A673 (cell line): ENCODE results near the gene SCGB1C1. TPM values are rescaled to one million over a fixed set of nuclear protein-coding genes. Genes with fewer than 3 reads are reported as not detected.
"Not testable (repeated sequence)": the region's sequence is repeated elsewhere in the genome, so short reads cannot be mapped to it uniquely, and the experiment has no call there.

Source experiments
- BruUV-seq: library from RNA; stranded (reverse); fragments of 400-500 nt; replicated peaks from 2 replicates; lab custom pipeline; 2021; lab: Mats Ljungman, UMichigan
- CTCF ChIA-PET: fragments of 300-600 bp; sonication (Branson Sonifier 250); formaldehyde crosslinking; loops from one replicate; lab custom pipeline; 2022; ENCODE audit warnings: antibody characterized with exemption; lab: Charles Lee
- POLR2A ChIA-PET: fragments of 300-600 bp; sonication (Branson Sonifier 250); formaldehyde crosslinking; loops from one replicate; lab custom pipeline; 2022; ENCODE audit warnings: antibody characterized with exemption; ENCODE audit not compliant: low non-redundant PET; lab: Charles Lee
- DNase-seq: peaks from one replicate; pipeline ENCODE4 v3.0.0-alpha.2; 2015; ENCODE audit warnings: low spot score
- H3K27ac ChIP-seq: fragments of 200-600 bp; sonication (generic); 2 replicates; pipeline ENCODE4 v1.5.1; 2016; ENCODE audit warnings: mixed run types, low read depth, mild to moderate bottlenecking, mixed read lengths, antibody characterized with exemption, low read length; ENCODE audit not compliant: poor library complexity, severe bottlenecking
- H3K27me3 ChIP-seq: fragments of 200-600 bp; sonication (generic); replicated peaks from 2 replicates; pipeline ENCODE4 v1.6.1; 2017; ENCODE audit warnings: mixed run types, low read depth, mild to moderate bottlenecking, mixed read lengths, antibody characterized with exemption, low read length; ENCODE audit not compliant: insufficient read depth, poor library complexity
- H3K36me3 ChIP-seq: fragments of 200-600 bp; sonication (generic); 2 replicates; pipeline ENCODE4 v1.6.1; 2016; ENCODE audit warnings: mixed run types, mild to moderate bottlenecking, mixed read lengths, antibody characterized with exemption, low read length; ENCODE audit not compliant: insufficient read depth, poor library complexity, severe bottlenecking
- H3K4me1 ChIP-seq: fragments of 200-600 bp; sonication (generic); 2 replicates; pipeline ENCODE4 v1.6.1; 2017; ENCODE audit warnings: mixed run types, mild to moderate bottlenecking, mixed read lengths, antibody characterized with exemption, low read length; ENCODE audit not compliant: insufficient read depth, poor library complexity, severe bottlenecking
- H3K4me3 ChIP-seq: fragments of 200-600 bp; sonication (generic); 2 replicates; pipeline ENCODE4 v1.5.1; 2016; ENCODE audit warnings: low read depth, mixed run types, mild to moderate bottlenecking, mixed read lengths, low read length; ENCODE audit not compliant: poor library complexity, severe bottlenecking
- H3K9me3 ChIP-seq: fragments of 200-600 bp; sonication (generic); 2 replicates; pipeline ENCODE4 v1.6.1; 2016; ENCODE audit warnings: mixed run types, low read depth, mild to moderate bottlenecking, mixed read lengths, antibody characterized with exemption, low read length; ENCODE audit not compliant: poor library complexity, severe bottlenecking
- CTCF ChIP-seq: fragments of 300-800, 200-600 bp; sonication (generic); conservative IDR thresholded peaks from 2 replicates; pipeline ENCODE4 v1.5.1; 2017; ENCODE audit warnings: low read depth, mild to moderate bottlenecking, antibody characterized with exemption, low read length, moderate library complexity, mixed read lengths
- EZH2 ChIP-seq: fragments of 200-600 bp; sonication (generic); IDR thresholded peaks from 2 replicates; pipeline ENCODE4 v1.6.1; 2017; ENCODE audit warnings: borderline replicate concordance, low read depth, mild to moderate bottlenecking, mixed read lengths, antibody characterized with exemption, low read length; ENCODE audit not compliant: poor library complexity, severe bottlenecking
- intact Hi-C: fragments of 100-400 bp; cut with micrococcal nuclease; formaldehyde crosslinking; loops from one replicate; pipeline ENCODE4 v1.10.0; 2022; ENCODE audit not compliant: unreplicated experiment
- total RNA-seq: library from RNA; stranded (reverse); gene quantifications from 2 replicates; pipeline ENCODE4 v1.2.3, GENCODE V29; 2021

SCGB1C1 gene
- total RNA-seq, 1 experiment from 2014 or later = not detected

DNA sequence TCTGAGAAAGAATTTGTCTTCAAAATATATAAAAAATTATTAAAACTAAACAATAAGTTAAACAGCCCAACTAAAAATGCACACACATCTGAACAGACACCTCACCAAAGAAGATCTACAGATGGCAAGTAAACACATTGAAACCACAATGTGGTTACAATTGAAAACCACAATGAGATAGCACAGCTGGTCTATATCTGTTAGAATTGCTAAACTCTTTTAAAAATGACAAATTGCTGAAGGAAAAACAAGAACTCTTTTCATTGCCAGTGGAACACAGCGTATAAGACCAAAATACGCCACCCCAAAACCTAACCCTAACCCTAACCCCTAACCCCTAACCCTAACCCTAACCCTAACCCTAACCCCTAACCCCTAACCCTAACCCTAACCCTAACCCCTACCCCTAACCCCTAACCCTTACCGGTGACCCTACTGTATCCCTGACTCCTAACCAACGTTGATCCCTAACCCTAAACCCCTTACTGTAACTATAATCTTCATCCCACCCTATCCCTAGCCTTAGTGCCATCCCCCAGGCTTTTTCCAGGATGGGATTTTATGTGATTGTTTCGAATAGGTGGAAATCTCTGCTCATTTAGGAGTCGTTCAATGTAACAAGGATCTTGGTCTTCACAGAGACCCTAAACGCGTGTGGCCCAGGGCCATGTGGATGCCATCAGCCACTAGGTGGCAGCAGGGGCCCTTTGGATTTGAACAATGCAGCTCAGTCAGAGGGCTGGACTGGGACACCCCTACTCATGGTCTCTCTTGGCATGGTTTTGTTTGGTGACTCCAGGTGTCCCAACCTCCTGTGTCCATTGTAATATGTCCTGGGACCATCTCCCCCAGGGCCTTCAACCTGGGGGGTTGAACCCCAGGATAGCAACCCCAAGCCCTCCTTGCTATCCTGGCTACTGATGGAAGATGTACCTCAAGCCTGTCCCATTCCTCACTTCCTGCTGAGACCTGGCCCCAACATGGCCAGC is 1.1 kb upstream of the SCGB1C1 start:
- DNase-seq, H3K4me1 ChIP-seq, CTCF ChIA-PET, H3K36me3 ChIP-seq, POLR2A ChIA-PET, H3K9me3 ChIP-seq, H3K4me3 ChIP-seq, H3K27ac ChIP-seq, BruUV-seq, H3K27me3 ChIP-seq, intact Hi-C loops: not testable (repeated sequence)
- 0 out of 2 replicates have a peak, but pooled peaks have one; percentile 26 for TF ChIP-seq CTCF

DNA sequence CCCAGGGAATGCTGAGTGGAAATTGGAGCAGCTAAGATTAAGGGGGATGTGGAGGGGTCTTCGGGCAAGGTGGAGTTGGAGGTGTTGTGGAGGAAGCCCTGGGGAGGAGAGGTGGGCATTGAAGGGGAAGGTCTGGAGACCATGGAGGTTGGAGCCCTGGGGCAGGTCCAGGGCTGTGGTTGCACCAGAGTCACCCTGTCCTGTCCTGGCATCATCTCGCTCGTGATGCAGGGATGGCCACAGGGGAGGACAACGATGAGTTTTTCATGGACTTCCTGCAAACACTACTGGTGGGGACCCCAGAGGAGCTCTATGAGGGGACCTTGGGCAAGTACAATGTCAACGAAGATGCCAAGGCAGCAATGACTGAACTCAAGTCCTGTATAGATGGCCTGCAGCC is 603 bp downstream of the SCGB1C1 start:
- H3K27me3 ChIP-seq, H3K27ac ChIP-seq, H3K36me3 ChIP-seq, intact Hi-C loops, BruUV-seq, DNase-seq, H3K4me1 ChIP-seq, CTCF ChIA-PET, H3K4me3 ChIP-seq, POLR2A ChIA-PET, H3K9me3 ChIP-seq: not testable (repeated sequence)

- no peaks in the 10 kb centered on the region for H3K4me1 ChIP-seq
- H3K4me3 ChIP-seq = no peak overlapping the region
- H3K9me3 ChIP-seq = no peaks in the 10 kb centered on the region
- ChIA-PET CTCF (no interaction called here), POLR2A (no interaction called here)
- intact Hi-C loops = no loop called here
- no peaks in the 10 kb centered on the region for H3K36me3 ChIP-seq
- no peaks in the 10 kb centered on the region for H3K27me3 ChIP-seq
- DNase-seq = no peak
- BruUV-seq = no TSS peak
- TF ChIP-seq CTCF = no peak
- TF ChIP-seq EZH2 = no peak
- no peak overlapping the region for H3K27ac ChIP-seq
Observed at GRCh38 chr11:196786-197731, 4.2 kb downstream of the SCGB1C1 start.
